Islet of Langerhans (tissue), 1 donor: ENCODE results near the gene TRPM3.

Source experiments
- FAIRE-seq: peaks from one replicate; lab custom pipeline; 2011; peaks lifted over from hg19 to GRCh38; lab: Jason Lieb, UNC

The TRPM3 gene

GRCh38 chr9:70551801-70552200, 569.6 kb downstream of the TRPM3 start:
- no peak for FAIRE-seq

- no peak for FAIRE-seq
Measured at GRCh38 chr9:70551396-70551795, 570.0 kb downstream of the TRPM3 start.

DNA sequence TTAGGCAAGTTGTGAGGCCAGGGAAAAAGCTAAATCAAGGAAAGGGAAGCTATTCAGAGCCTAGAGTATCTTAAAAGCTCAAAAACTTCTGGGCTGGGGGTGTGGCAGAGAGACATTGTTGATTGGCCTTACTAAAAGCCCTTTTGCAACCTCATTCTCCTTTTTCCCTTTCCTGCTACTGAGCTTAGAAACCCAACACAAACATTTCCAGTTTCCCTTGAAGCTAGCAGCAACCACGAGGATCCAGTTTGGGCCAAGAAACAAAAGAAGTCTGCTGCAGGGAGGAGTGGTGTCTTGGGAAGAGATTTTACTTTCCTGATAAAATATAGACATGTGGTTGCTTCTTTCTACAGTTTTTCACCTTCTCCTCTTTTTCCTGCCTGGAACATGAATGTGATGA, 571.5 kb downstream of the TRPM3 start:
- FAIRE-seq = no peak

GRCh38 chr9:70542311-70542931, 579.0 kb downstream of the TRPM3 start:
- no peak for FAIRE-seq

DNA sequence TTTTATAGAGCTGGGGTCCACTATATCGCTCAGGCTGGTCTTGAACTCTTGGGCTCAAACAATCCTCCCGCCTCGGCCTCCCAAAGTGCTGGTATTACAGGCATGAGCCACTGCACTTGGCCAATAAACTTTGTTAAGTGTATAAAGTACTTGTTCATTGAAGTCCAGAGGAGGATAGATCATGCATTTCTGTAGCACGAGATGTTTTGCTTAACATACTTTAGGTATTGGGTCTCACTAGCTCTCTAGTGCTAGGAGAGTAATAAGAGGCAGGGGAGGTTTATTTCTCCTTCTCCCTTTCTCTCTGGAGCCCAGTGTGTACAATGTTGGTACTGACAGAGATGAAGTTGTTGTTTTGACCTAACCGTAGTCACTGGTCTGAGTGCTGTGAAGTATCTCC, 581.4 kb downstream of the TRPM3 start:
- FAIRE-seq = no peak

- FAIRE-seq = no peak
Measured at GRCh38 chr9:70539526-70539925, 581.9 kb downstream of the TRPM3 start.

GRCh38 chr9:70539001-70539400, 582.4 kb downstream of the TRPM3 start:
- FAIRE-seq = no peak

DNA sequence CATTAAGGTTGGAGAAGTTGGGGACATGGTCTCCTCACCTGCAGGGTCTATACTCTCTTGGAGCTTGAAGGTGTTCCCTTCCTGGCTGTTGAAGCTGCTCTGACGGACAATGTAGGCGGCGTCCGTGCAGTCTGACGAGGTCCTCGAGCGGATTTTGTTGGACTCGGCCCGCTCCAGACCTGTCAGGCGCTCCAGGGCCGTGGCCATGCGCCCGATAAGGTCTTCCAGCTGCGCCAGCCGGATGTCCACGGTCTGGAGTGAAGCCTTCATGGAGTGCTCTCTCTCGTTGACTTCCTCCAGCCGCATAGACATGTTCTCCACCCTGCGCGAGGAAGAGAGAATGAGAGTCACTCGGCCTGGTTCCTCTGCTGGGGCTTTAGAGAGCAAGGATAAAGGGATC, 584.3 kb downstream of the TRPM3 start:
- no peak for FAIRE-seq

GRCh38 chr9:70535546-70536323, 585.7 kb downstream of the TRPM3 start:
- FAIRE-seq = no peak

- peak; percentile 49 for FAIRE-seq
Measured at GRCh38 chr9:70534471-70534870, 587.0 kb downstream of the TRPM3 start.

- FAIRE-seq = no peak
Measured at GRCh38 chr9:70534061-70534460, 587.4 kb downstream of the TRPM3 start.

DNA sequence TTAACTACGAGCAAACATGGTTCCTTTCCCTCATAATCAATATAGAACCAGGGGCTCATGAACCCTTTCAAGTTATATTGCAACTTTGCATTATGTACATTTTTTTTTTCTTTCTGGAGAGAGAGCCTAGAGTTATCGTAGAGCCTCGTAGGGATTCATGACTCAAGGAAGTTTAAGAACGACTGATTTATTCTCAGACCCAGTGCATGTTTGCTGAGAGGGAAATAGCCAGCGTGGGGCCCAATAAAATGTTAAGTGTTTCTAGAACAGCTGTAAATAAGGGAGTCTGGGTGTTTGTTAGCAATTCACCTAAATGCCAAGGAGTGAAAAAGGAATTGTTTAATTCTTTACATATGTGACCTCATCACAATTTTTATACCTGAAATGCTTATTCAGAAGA, 587.9 kb downstream of the TRPM3 start:
- no peak for FAIRE-seq

DNA sequence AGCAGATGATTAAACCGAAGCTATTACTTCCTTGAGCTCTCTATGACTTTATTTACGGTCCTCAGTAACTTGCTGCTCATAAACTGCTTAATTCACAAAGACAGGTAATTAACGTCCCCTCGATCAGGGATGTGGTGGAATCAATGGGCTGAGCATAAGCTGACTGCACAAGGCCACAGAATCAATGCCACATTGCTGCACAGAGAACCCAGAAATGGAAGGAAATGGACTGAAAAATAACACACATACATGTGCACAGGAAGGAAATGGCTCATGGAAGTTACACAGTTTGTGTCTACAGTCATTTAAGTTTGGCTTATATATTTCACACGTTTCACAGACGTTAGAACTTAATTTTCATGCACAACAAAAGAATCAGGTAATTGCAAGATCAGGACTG, 588.7 kb downstream of the TRPM3 start:
- no peak for FAIRE-seq

DNA sequence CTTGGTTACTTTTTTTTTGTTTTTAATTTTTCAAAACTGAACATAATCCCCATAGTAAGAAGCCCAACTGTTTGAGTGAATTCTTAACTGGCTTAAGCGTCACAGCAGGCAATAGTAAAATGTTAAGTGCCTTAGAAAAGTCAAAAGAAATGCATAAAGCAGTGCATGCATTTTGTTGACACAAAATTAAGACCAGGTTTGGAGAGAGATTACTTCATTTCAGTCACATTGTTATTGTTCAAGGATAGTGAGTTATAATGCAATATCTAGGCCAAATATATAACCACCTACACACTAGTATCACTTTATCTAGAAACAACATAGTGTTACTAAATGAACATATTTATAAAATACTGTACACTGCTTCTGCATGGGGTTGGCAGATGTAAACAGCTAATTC, 590.1 kb downstream of the TRPM3 start:
- no peak for FAIRE-seq

DNA sequence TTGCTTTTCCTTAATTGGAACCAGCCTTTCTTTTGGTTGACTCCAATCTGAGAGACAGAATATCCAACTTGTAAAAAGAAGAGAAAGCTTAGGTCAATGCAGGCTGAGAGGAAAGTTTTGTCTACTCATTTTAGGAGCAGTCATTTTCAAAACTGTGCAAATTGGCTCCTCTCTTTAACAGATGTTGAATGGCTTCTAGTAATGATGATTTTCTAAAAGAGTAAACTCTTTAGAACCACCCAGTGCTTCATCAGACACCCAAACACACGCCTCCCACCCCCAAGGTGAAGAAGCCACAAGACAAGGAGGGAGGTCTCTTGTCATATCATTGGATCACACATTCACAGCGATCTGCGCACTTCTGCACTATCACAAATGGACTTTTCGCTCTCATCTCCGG, 590.7 kb downstream of the TRPM3 start:
- no peak for FAIRE-seq

DNA sequence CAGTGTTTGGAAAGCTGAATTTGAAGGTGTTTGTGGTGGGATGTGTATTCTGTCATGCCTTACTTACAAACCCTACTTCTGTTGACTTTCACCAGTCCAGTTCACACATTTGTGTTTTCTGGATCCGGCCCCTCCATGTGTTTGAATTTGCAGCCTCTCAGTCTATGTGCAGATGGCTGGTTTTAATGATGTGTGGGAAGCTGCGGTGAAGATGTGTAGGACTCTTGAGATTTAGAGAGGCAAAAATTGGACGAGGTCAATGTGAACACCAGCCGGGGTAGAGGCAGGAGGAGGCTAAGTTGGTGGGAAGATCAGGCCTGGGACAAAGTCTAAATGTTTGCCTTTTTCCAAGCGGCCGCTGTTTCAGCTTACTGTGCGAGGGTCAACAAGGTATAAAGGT, 591.6 kb downstream of the TRPM3 start:
- FAIRE-seq = no peak

GRCh38 chr9:70529377-70529776, 592.0 kb downstream of the TRPM3 start:
- FAIRE-seq = no peak

DNA sequence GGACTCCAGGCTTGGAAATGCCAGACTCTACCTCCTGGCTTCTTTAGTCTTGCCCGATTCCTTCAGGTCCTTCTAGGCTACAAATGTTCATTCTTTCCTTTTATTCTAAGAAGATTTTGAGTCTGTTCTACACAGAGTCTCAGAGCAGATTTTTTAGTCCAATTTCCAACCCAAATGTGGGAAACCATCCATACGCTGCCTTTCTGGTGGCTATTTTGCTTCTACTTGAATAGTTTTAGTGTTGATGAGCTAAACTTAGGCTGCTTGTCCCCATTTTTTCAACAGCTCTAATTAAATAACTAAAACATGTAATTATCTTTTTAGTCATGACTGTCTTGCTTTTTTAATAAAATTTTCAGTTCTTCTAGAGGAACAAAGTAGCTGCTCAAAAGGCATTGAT, 594.5 kb downstream of the TRPM3 start:
- FAIRE-seq = no peak

DNA sequence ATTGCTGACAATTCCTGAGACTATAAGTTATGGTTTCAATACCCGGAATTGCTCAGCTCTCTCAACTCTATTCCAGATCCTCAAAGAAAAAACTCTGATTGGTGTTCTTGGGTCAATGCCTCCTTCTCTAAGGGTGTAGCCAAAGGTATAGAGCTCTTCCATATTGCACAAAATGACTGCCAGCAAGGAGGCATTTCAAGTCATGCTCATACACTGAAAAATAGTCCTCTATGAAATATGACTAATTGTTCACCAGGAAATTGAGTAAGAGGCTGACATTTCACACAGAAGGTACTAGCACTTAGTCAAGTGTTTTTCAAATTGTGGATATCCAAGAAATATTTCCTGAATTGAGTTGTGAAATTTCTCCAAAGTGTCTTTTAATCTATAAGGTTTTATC, 595.9 kb downstream of the TRPM3 start:
- no peak for FAIRE-seq

DNA sequence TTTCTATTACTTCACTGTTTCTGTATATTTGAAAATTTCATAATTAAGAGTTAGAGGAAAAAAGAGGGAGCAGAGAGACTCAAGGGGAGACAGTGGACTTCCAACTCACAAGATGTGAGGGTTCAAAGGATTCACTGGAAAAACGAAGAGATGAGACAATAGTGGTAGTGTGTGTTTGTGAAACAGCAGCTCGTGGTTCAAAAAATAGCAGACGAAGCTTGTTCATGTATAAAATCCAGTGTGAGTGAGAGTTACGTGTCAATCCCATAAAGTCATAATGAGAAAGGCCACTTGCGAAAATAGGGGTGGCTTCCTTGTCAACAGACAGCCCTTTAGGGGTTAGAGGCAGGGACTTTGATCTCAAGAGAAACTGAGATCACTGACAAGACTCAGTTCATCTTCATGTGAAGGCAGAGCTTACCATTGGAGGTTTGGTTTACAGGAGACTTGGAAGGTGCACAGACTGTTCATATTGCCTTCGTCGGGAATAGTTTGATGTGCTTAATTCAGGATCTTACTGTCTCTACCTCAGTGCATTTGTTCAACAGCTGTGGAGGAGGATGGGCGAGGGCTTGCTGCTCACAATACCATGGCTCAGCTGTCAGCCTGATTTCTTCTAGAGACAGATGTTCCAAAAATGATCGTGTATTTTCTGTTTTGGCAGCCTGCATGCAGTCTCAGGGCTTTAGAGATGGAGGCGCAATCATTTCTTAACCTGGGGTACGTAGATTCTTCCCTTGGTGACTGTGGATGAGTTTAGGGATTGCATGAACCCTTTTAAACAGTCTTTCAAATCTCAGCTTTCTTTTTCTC, 601.3 kb downstream of the TRPM3 start:
- FAIRE-seq = peak; percentile 36

- FAIRE-seq = no peak
Measured at GRCh38 chr9:70517926-70518610, 603.4 kb downstream of the TRPM3 start.

GRCh38 chr9:70514273-70514672, 607.1 kb downstream of the TRPM3 start:
- no peak for FAIRE-seq

- FAIRE-seq = no peak
Measured at GRCh38 chr9:70511858-70512257, 609.6 kb downstream of the TRPM3 start.
